Hindlimb muscle (tissue), 1 donor: ENCODE results near the gene EEPD1. TPM values are rescaled to one million over a fixed set of nuclear protein-coding genes. Genes with fewer than 3 reads are reported as not detected.

ENCODE experiments used
- DNase-seq: peaks from one replicate; pipeline ENCODE4 v3.0.0-alpha.2; 2013
- polyA plus RNA-seq: library from polyadenylated mRNA; unstranded; fragments of 120-200 nt; gene quantifications from one replicate; pipeline ENCODE4 v1.2.1, GENCODE V29; 2013; ENCODE audit not compliant: insufficient read length

The EEPD1 gene
- polyA plus RNA-seq, 1 donor: 14.7 TPM

GRCh38 chr7:36192053-36192824 is 39.2 kb downstream of the EEPD1 start:
- peak; percentile 33 for DNase-seq

GRCh38 chr7:36192877-36193276 is 39.8 kb downstream of the EEPD1 start:
- no peak for DNase-seq

GRCh38 chr7:36198854-36199266 is 45.8 kb downstream of the EEPD1 start:
- DNase-seq: no peak

- no peak for DNase-seq
Measured at GRCh38 chr7:36199329-36199728, 46.3 kb downstream of the EEPD1 start.

GRCh38 chr7:36201122-36201723 is 48.2 kb downstream of the EEPD1 start:
- no peak for DNase-seq

GRCh38 chr7:36202398-36202797 is 49.3 kb downstream of the EEPD1 start:
- no peak for DNase-seq

- no peak for DNase-seq
Measured at GRCh38 chr7:36203071-36203790, 50.2 kb downstream of the EEPD1 start.

- DNase-seq: no peak
Measured at GRCh38 chr7:36204044-36204663, 51.1 kb downstream of the EEPD1 start.

- no peak for DNase-seq
Measured at GRCh38 chr7:36204929-36205635, 52.0 kb downstream of the EEPD1 start.

GRCh38 chr7:36205803-36206202 is 52.7 kb downstream of the EEPD1 start:
- no peak for DNase-seq

- DNase-seq: peak; percentile 32
Measured at GRCh38 chr7:36207451-36208291, 54.6 kb downstream of the EEPD1 start.

- no peak for DNase-seq
Measured at GRCh38 chr7:36208426-36208825, 55.4 kb downstream of the EEPD1 start.

- DNase-seq: no peak
Measured at GRCh38 chr7:36208997-36209813, 56.2 kb downstream of the EEPD1 start.

- DNase-seq: no peak
Measured at GRCh38 chr7:36209814-36210183, 56.7 kb downstream of the EEPD1 start.

- no peak for DNase-seq
Measured at GRCh38 chr7:36210291-36210922, 57.4 kb downstream of the EEPD1 start.

- no peak for DNase-seq
Measured at GRCh38 chr7:36214608-36215456, 61.8 kb downstream of the EEPD1 start.

GRCh38 chr7:36215457-36215765 is 62.4 kb downstream of the EEPD1 start:
- DNase-seq: no peak

GRCh38 chr7:36216063-36216684 is 63.1 kb downstream of the EEPD1 start:
- DNase-seq: no peak
